Neural cell (in vitro differentiated cells): ENCODE measurements around the gene SPAG7. TPM values are rescaled to one million over a fixed set of nuclear protein-coding genes. Genes with fewer than 3 reads are reported as not detected.

Experiments
- H2AFZ ChIP-seq: fragments of 200-600, 300-800 bp; sonication (generic), shearing (Covaris generic); 2 replicates; pipeline ENCODE4 v1.6.0; 2014; ENCODE audit warnings: low read depth, mild to moderate bottlenecking, antibody characterized with exemption, low read length, moderate library complexity
- H3F3A ChIP-seq: fragments of 200-600 bp; shearing (Covaris generic); 2 replicates; pipeline ENCODE4 v1.6.1; 2016; ENCODE audit warnings: mild to moderate bottlenecking, moderate library complexity, mixed read lengths, antibody characterized with exemption, low read length; ENCODE audit not compliant: insufficient read depth, poor library complexity, severe bottlenecking
- H3K27ac ChIP-seq: fragments of 200-600, 300-800 bp; sonication (generic), shearing (Covaris generic); 2 replicates; pipeline ENCODE4 v1.5.1; 2014; ENCODE audit warnings: mild to moderate bottlenecking, low read length, moderate library complexity
- H3K27me3 ChIP-seq: fragments of 300-800, 200-600 bp; sonication (generic), shearing (Covaris generic); 2 replicates; pipeline ENCODE4 v1.6.0; 2014; ENCODE audit warnings: mild to moderate bottlenecking, low read depth, low read length, moderate library complexity; ENCODE audit not compliant: insufficient read depth
- H3K36me3 ChIP-seq: fragments of 300-800, 200-600 bp; sonication (generic), shearing (Covaris generic); 2 replicates; pipeline ENCODE4 v1.5.1; 2014; ENCODE audit warnings: mild to moderate bottlenecking, antibody characterized with exemption, low read length, moderate library complexity; ENCODE audit not compliant: insufficient read depth
- H3K4me2 ChIP-seq: fragments of 300-800, 200-600 bp; sonication (generic), shearing (Covaris generic); 2 replicates; pipeline ENCODE4 v1.6.0; 2014; ENCODE audit warnings: mild to moderate bottlenecking, low read length
- H3K4me3 ChIP-seq: fragments of 300-800, 200-600 bp; sonication (generic), shearing (Covaris generic); 2 replicates; pipeline ENCODE4 v1.5.1; 2014; ENCODE audit warnings: mild to moderate bottlenecking, low read length, moderate library complexity
- H3K79me2 ChIP-seq: fragments of 200-600 bp; shearing (Covaris generic); replicated peaks from 2 replicates; pipeline ENCODE4 v1.6.0; 2014; ENCODE audit warnings: mild to moderate bottlenecking, low read length, moderate library complexity; ENCODE audit not compliant: insufficient read depth
- H3K9ac ChIP-seq: fragments of 300-800, 200-600 bp; sonication (generic), shearing (Covaris generic); 2 replicates; pipeline ENCODE4 v1.6.1; 2016; ENCODE audit warnings: mild to moderate bottlenecking, low read length, mixed read lengths
- H3K9me2 ChIP-seq: fragments of 200-600 bp; shearing (Covaris generic); 2 replicates; pipeline ENCODE4 v1.6.1; 2016; ENCODE audit warnings: mild to moderate bottlenecking, low read length, mixed read lengths; ENCODE audit not compliant: insufficient read depth
- H3K9me3 ChIP-seq: fragments of 200-600, 300-800 bp; sonication (generic), shearing (Covaris generic); 2 replicates; pipeline ENCODE4 v1.6.1; 2016; ENCODE audit warnings: mild to moderate bottlenecking, mixed run types, low read length, moderate library complexity, mixed read lengths
- H4K20me1 ChIP-seq: fragments of 200-600 bp; shearing (Covaris generic); 2 replicates; pipeline ENCODE4 v1.6.1; 2016; ENCODE audit warnings: mild to moderate bottlenecking, mixed run types; ENCODE audit not compliant: insufficient read depth
- CTCF ChIP-seq: fragments of 450-650 bp; IDR thresholded peaks from 2 replicates; pipeline ENCODE4 v1.5.1; 2014; ENCODE audit warnings: antibody characterized with exemption, mild to moderate bottlenecking, moderate library complexity; ENCODE audit not compliant: poor library complexity, severe bottlenecking
- EP300 ChIP-seq: fragments of 450-650 bp; conservative IDR thresholded peaks from 2 replicates; pipeline ENCODE4 v1.6.1; 2014; ENCODE audit warnings: antibody characterized with exemption, mild to moderate bottlenecking, moderate library complexity; ENCODE audit not compliant: poor library complexity, severe bottlenecking
- EZH2 ChIP-seq: fragments of 200-600, 300-800 bp; shearing (Covaris generic), sonication (generic); IDR thresholded peaks from 2 replicates; pipeline ENCODE4 v1.6.1; 2014; ENCODE audit warnings: antibody characterized with exemption, low read length, borderline replicate concordance, mild to moderate bottlenecking; ENCODE audit not compliant: insufficient read depth, poor library complexity, severe bottlenecking
- MXI1 ChIP-seq: fragments of 450-650 bp; conservative IDR thresholded peaks from 2 replicates; pipeline ENCODE4 v1.6.1; 2014; ENCODE audit warnings: antibody characterized with exemption, mild to moderate bottlenecking; ENCODE audit not compliant: poor library complexity, severe bottlenecking
- POLR2AphosphoS5 ChIP-seq: IDR thresholded peaks from 2 replicates; pipeline ENCODE4 v1.6.1; 2012
- RAD21 ChIP-seq: fragments of 450-650 bp; conservative IDR thresholded peaks from 2 replicates; pipeline ENCODE4 v1.6.1; 2014; ENCODE audit warnings: antibody characterized with exemption, mild to moderate bottlenecking, moderate library complexity
- REST ChIP-seq: IDR thresholded peaks from 2 replicates; pipeline ENCODE4 v1.6.1; 2012; ENCODE audit warnings: borderline replicate concordance
- SMC3 ChIP-seq: fragments of 450-650 bp; conservative IDR thresholded peaks from 2 replicates; pipeline ENCODE4 v1.6.1; 2014; ENCODE audit warnings: antibody characterized with exemption, mild to moderate bottlenecking, moderate library complexity; ENCODE audit not compliant: poor library complexity
- TAF1 ChIP-seq: IDR thresholded peaks from 2 replicates; pipeline ENCODE4 v1.6.1; 2012; ENCODE audit warnings: low read depth
- polyA plus RNA-seq: library from polyadenylated mRNA; depleted of rRNA; stranded (reverse); fragments of >200 nt; gene quantifications from 2 replicates; pipeline ENCODE4 v1.2.3, GENCODE V29; 2014

SPAG7 gene
- polyA plus RNA-seq, 1 donor from 2014 or later = 66.4 TPM

GRCh38 chr17:5002121-5002788 lies 34.6 kb upstream of the SPAG7 start:
- TF ChIP-seq POLR2AphosphoS5 (no peak), REST (no peak), TAF1 (no peak), CTCF (no peak), MXI1 (no peak), SMC3 (no peak), EZH2 (no peak), EP300 (no peak), RAD21 (no peak)
- H4K20me1 ChIP-seq = no peaks in the 10 kb centered on the region

GRCh38 chr17:5000237-5000639 lies 32.6 kb upstream of the SPAG7 start:
- no peak overlapping the region for H3K4me2 ChIP-seq
- H3K36me3 ChIP-seq = no peaks in the 10 kb centered on the region
- H3F3A ChIP-seq = no peaks in the 10 kb centered on the region
- H4K20me1 ChIP-seq = no peaks in the 10 kb centered on the region
- H3K9me3 ChIP-seq = no peaks in the 10 kb centered on the region
- no peak overlapping the region for H3K9ac ChIP-seq
- H3K27me3 ChIP-seq = no peaks in the 10 kb centered on the region
- H3K4me3 ChIP-seq = peak overlapping the region; percentile 96
- H3K27ac ChIP-seq = no peak overlapping the region
- no peak for TF ChIP-seq CTCF
- TF ChIP-seq SMC3 = no peak
- no peak for TF ChIP-seq REST
- TF ChIP-seq MXI1 = no peak
- TF ChIP-seq RAD21 = no peak
- no peak for TF ChIP-seq EZH2
- TF ChIP-seq POLR2AphosphoS5 = no peak
- no peak for TF ChIP-seq TAF1
- TF ChIP-seq EP300 = no peak
- H3K9me2 ChIP-seq = no peaks in the 10 kb centered on the region
- no peak overlapping the region for H2AFZ ChIP-seq
- peaks cover 16% of the 10 kb centered on the region for H3K79me2 ChIP-seq

More at GRCh38 chr17:5002121-5002788, 34.6 kb upstream of the SPAG7 start:
- H2AFZ ChIP-seq = no peak overlapping the region
- no peaks in the 10 kb centered on the region for H3K36me3 ChIP-seq
- no peak overlapping the region for H3K27ac ChIP-seq
- peaks cover 16% of the 10 kb centered on the region for H3K79me2 ChIP-seq
- H3K9ac ChIP-seq = no peak overlapping the region
- H3K4me2 ChIP-seq = no peak overlapping the region
- H3K27me3 ChIP-seq = no peaks in the 10 kb centered on the region
- H3F3A ChIP-seq = no peaks in the 10 kb centered on the region
- no peaks in the 10 kb centered on the region for H3K9me3 ChIP-seq
- no peak overlapping the region for H3K4me3 ChIP-seq
- no peaks in the 10 kb centered on the region for H3K9me2 ChIP-seq
